Ramos (cell line): ENCODE measurements around the gene PDE4A.
"Not testable (repeated sequence)": the region's sequence is repeated elsewhere in the genome, so short reads cannot be mapped to it uniquely, and the experiment has no call there.

ENCODE experiments used
- in situ Hi-C: fragments of 300-500 bp; cut with MboI; formaldehyde crosslinking; loops from one replicate; pipeline ENCODE4 v1.14.3; 2022; ENCODE audit warnings: low sequenced_read_pairs; ENCODE audit not compliant: unreplicated experiment

PDE4A gene

GRCh38 chr19:10420444-10421239 lies at the start of gene PDE4A:
TSS of gene PDE4A (plus strand) at chr19:10420538. CDS start at chr19:10420765, 227 bp downstream.
- in situ Hi-C loops: no loop called here

GRCh38 chr19:10372690-10373089 lies 47.6 kb upstream of the PDE4A start:
- in situ Hi-C loops: no loop called here

GRCh38 chr19:10374931-10375330 lies 45.4 kb upstream of the PDE4A start:
- in situ Hi-C loops: no loop called here

GRCh38 chr19:10377140-10377640 lies 43.1 kb upstream of the PDE4A start:
- in situ Hi-C loops: not testable (repeated sequence)

GRCh38 chr19:10378124-10378523 lies 42.2 kb upstream of the PDE4A start:
- in situ Hi-C loops: no loop called here

- in situ Hi-C loops: no loop called here
These were observed 40.4 kb upstream of the PDE4A start for GRCh38 chr19:10379880-10380312.

- in situ Hi-C loops: no loop called here
These were observed 39.8 kb upstream of the PDE4A start, which contains the start of gene TYK2 for GRCh38 chr19:10380313-10381102. TSS of gene TYK2 (minus strand) at chr19:10380572. CDS start at chr19:10378406, 2,166 bp downstream.

- in situ Hi-C loops: not testable (repeated sequence)
These were observed 37.2 kb upstream of the PDE4A start for GRCh38 chr19:10383223-10383499.

GRCh38 chr19:10384580-10384979 lies 35.8 kb upstream of the PDE4A start:
- in situ Hi-C loops: no loop called here

GRCh38 chr19:10388957-10389356 lies 31.4 kb upstream of the PDE4A start:
- in situ Hi-C loops: loop anchor here (5.0 kb wide), 1 partner anchor 117 kb away; the partner anchor contains the start of gene ICAM1

GRCh38 chr19:10389863-10390262 lies 30.5 kb upstream of the PDE4A start:
- in situ Hi-C loops: loop anchor here (5.0 kb wide), 2 partner anchors 118 to 458 kb away; partner anchors contain the start of gene ICAM1

- in situ Hi-C loops: loop anchor here (5.0 kb wide), 1 partner anchor 458 kb away; no protein-coding TSS in a partner anchor
These were observed 29.6 kb upstream of the PDE4A start for GRCh38 chr19:10390652-10391286.

GRCh38 chr19:10392120-10392519 lies 28.2 kb upstream of the PDE4A start:
- in situ Hi-C loops: loop anchor here (5.0 kb wide), 1 partner anchor 460 kb away; no protein-coding TSS in a partner anchor

GRCh38 chr19:10393137-10393536 lies 27.2 kb upstream of the PDE4A start:
- in situ Hi-C loops: loop anchor here (5.0 kb wide), 1 partner anchor 461 kb away; no protein-coding TSS in a partner anchor

GRCh38 chr19:10395003-10395402 lies 25.3 kb upstream of the PDE4A start:
- in situ Hi-C loops: no loop called here

GRCh38 chr19:10395436-10395835 lies 24.9 kb upstream of the PDE4A start:
- in situ Hi-C loops: no loop called here

GRCh38 chr19:10395917-10396316 lies 24.4 kb upstream of the PDE4A start:
- in situ Hi-C loops: no loop called here

- in situ Hi-C loops: no loop called here
These were observed 21.5 kb upstream of the PDE4A start for GRCh38 chr19:10398819-10399218.

GRCh38 chr19:10399340-10399739 lies 21.0 kb upstream of the PDE4A start:
- in situ Hi-C loops: not testable (repeated sequence)

GRCh38 chr19:10399878-10400277 lies 20.5 kb upstream of the PDE4A start:
- in situ Hi-C loops: no loop called here
